ENCODE measurements around the gene WWTR1.

WWTR1 gene

GRCh38 chr3:149560001-149560400, 97.8 kb downstream of the WWTR1 start:
- no peak for DNase-seq

GRCh38 chr3:149559525-149559924, 98.3 kb downstream of the WWTR1 start:
- no peak for DNase-seq

- DNase-seq: no peak
Observed at GRCh38 chr3:149555927-149556326, 101.9 kb downstream of the WWTR1 start.

GRCh38 chr3:149554826-149555225, 103.0 kb downstream of the WWTR1 start:
- no peak for DNase-seq

GRCh38 chr3:149553781-149554451, 103.9 kb downstream of the WWTR1 start:
- no peak for DNase-seq

- no peak for DNase-seq
Observed at GRCh38 chr3:149552700-149553099, 105.1 kb downstream of the WWTR1 start.

- no peak for DNase-seq
Observed at GRCh38 chr3:149551500-149551899, 106.3 kb downstream of the WWTR1 start.

GRCh38 chr3:149548669-149549065, 109.2 kb downstream of the WWTR1 start:
- DNase-seq: no peak

GRCh38 chr3:149547954-149548668, 109.7 kb downstream of the WWTR1 start:
- DNase-seq: no peak

GRCh38 chr3:149547413-149547812, 110.4 kb downstream of the WWTR1 start:
- no peak for DNase-seq

GRCh38 chr3:149545049-149545448, 112.8 kb downstream of the WWTR1 start:
- DNase-seq: no peak

- no peak for DNase-seq
Observed at GRCh38 chr3:149542375-149543312, 115.2 kb downstream of the WWTR1 start.

- no peak for DNase-seq
Observed at GRCh38 chr3:149541091-149541491, 116.7 kb downstream of the WWTR1 start.

GRCh38 chr3:149538371-149538770, 119.5 kb downstream of the WWTR1 start:
- no peak for DNase-seq

- DNase-seq: no peak
Observed at GRCh38 chr3:149536429-149536828, 121.4 kb downstream of the WWTR1 start.

GRCh38 chr3:149535333-149535685, 122.5 kb downstream of the WWTR1 start:
- DNase-seq: no peak

- DNase-seq: no peak
Observed at GRCh38 chr3:149534671-149535332, 123.0 kb downstream of the WWTR1 start.

GRCh38 chr3:149534082-149534481, 123.7 kb downstream of the WWTR1 start:
- DNase-seq: no peak

- DNase-seq: no peak
Observed at GRCh38 chr3:149532489-149533180, 125.2 kb downstream of the WWTR1 start.

- no peak for DNase-seq
Observed at GRCh38 chr3:149529099-149529498, 128.7 kb downstream of the WWTR1 start.

- DNase-seq: no peak
Observed at GRCh38 chr3:149528340-149528650, 129.5 kb downstream of the WWTR1 start.

GRCh38 chr3:149527531-149528339, 130.1 kb downstream of the WWTR1 start:
- DNase-seq: no peak
